ENCODE data around the gene PSORS1C2. TPM values are rescaled to one million over a fixed set of nuclear protein-coding genes. Genes with fewer than 3 reads are reported as not detected.
"Not testable (repeated sequence)": the region's sequence is repeated elsewhere in the genome, so short reads cannot be mapped to it uniquely, and the experiment has no call there.

PSORS1C2 gene
- total RNA-seq, 1 donor from 2014 or later, result not detected

DNA sequence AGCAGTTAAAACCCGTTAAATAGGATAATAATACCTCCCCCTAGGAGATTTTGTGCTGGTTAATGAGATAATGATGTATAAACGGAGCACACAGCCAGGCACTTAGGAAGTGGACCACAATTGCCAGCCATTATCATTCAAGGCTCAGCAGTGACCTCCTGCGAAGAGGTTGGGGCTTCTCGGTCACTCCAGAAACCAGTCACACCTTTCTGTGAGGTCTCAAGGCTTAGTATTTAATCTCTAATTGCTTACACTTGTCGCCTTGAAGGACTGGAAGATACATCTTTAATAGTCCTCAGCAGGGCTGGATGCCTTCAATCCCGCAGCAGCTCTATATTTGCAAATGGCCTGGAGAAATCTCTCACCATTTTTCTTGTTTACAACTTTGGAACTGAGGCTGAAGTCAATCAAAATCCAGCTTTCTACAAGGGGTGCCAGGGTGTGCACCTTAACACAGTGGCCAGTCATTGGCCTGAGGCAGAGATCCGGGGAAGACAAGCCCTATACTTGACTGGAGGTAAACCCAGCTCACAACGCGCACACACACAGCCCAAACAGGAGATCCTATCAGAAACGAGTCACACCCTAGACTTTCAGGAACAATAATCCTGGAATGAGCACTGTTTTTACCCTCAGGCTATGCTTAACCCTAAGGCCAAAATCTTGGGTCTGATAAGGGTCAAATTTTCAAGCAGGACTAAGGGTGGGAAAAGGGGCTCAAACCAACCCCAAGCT is 30.4 kb upstream of the PSORS1C2 start:
- H3K27me3 ChIP-seq (ENCODE audit: low read depth), result no peaks in the 10 kb centered on the region
- intact Hi-C loops (cut with micrococcal nuclease), result no loop called here

GRCh38 chr6:31168606-31169005 is 29.7 kb upstream of the PSORS1C2 start:
- no peaks in the 10 kb centered on the region for H3K36me3 ChIP-seq
- H3K4me1 ChIP-seq, result peaks cover 12% of the 10 kb centered on the region
- H3K27me3 ChIP-seq (ENCODE audit: low read depth), result no peaks in the 10 kb centered on the region
- no peak overlapping the region for H3K4me3 ChIP-seq
- no peak for DNase-seq
- no peak overlapping the region for H3K27ac ChIP-seq (replicated peaks)
- TF ChIP-seq, protein P1, sequence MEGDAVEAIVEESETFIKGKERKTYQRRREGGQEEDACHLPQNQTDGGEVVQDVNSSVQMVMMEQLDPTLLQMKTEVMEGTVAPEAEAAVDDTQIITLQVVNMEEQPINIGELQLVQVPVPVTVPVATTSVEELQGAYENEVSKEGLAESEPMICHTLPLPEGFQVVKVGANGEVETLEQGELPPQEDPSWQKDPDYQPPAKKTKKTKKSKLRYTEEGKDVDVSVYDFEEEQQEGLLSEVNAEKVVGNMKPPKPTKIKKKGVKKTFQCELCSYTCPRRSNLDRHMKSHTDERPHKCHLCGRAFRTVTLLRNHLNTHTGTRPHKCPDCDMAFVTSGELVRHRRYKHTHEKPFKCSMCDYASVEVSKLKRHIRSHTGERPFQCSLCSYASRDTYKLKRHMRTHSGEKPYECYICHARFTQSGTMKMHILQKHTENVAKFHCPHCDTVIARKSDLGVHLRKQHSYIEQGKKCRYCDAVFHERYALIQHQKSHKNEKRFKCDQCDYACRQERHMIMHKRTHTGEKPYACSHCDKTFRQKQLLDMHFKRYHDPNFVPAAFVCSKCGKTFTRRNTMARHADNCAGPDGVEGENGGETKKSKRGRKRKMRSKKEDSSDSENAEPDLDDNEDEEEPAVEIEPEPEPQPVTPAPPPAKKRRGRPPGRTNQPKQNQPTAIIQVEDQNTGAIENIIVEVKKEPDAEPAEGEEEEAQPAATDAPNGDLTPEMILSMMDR (IDR thresholded peaks at IDR 0.05; ENCODE audit: borderline replicate concordance), result no peak
- intact Hi-C loops (cut with micrococcal nuclease), result no loop called here
- H3K9me3 ChIP-seq (replicated peaks), result no peaks in the 10 kb centered on the region

More for the DNA sequence above, 30.4 kb upstream of the PSORS1C2 start:
- H3K9me3 ChIP-seq (replicated peaks), result no peaks in the 10 kb centered on the region
- H3K27ac ChIP-seq (replicated peaks), result no peak overlapping the region
- H3K4me1 ChIP-seq, result peaks cover 8% of the 10 kb centered on the region
- H3K4me3 ChIP-seq, result no peak overlapping the region
- TF ChIP-seq, protein P1 (IDR thresholded peaks at IDR 0.05; ENCODE audit: borderline replicate concordance), result no peak
- DNase-seq, result no peak
- H3K36me3 ChIP-seq, result no peaks in the 10 kb centered on the region

DNA sequence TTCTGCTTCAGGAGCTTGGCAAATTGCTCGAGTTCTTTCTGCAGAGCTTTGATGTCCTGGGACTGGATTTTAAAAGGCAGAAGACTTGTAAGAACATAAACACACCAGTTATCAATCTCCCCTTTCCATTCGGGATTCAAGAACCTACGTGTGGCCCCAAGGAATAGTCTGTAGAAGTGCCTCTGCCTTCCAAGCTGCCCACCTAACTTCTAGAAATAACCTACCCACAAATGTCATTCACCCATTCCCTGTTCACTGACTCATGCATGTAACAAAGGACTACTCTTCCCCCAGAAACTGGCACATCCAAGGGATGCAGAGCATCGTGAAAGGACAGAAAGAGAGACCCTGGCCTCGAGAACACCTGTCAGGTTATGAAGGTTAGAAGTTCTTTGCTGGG is 27.1 kb upstream of the PSORS1C2 start:
- no peak overlapping the region for H3K4me3 ChIP-seq
- no peaks in the 10 kb centered on the region for H3K36me3 ChIP-seq
- H3K4me1 ChIP-seq, result peaks cover 4% of the 10 kb centered on the region
- H3K27me3 ChIP-seq (ENCODE audit: low read depth), result no peaks in the 10 kb centered on the region
- no peak overlapping the region for H3K27ac ChIP-seq (replicated peaks)
- intact Hi-C loops (cut with micrococcal nuclease), result no loop called here
- no peak for DNase-seq
- TF ChIP-seq, protein P1 (IDR thresholded peaks at IDR 0.05; ENCODE audit: borderline replicate concordance), result no peak
- H3K9me3 ChIP-seq (replicated peaks), result no peaks in the 10 kb centered on the region

- intact Hi-C loops (cut with micrococcal nuclease); H3K27me3 ChIP-seq (ENCODE audit: low read depth): not testable (repeated sequence)
Measured at GRCh38 chr6:31165064-31165832, 26.4 kb upstream of the PSORS1C2 start.

DNA sequence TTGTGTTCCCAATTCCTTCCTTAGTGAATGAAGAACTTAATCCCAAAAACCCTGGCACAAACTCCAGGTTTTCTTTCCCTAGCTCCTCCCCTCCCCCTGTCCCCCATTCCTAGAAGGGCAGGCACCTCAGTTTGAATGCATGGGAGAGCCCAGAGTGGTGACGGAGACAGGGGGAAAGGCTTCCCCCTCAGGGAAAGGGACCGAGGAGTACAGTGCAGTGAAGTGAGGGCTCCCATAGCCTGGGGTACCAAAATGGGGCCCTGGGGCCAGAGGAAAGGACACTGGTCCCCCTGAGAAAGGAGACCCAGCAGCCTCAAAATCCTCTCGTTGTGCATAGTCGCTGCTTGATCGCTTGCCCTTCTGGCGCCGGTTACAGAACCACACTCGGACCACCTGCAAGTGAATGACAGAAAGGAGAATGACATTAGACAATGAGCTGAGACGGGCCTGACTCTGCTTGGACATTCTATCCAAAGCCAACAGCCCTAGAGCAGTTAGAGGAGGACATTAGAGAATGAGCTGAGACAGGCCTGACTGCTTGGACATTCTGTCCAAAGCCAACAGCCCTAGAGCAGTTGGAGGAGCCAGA is 25.7 kb upstream of the PSORS1C2 start:
- intact Hi-C loops (cut with micrococcal nuclease); H3K9me3 ChIP-seq (replicated peaks); H3K27me3 ChIP-seq (ENCODE audit: low read depth); H3K4me3 ChIP-seq; H3K36me3 ChIP-seq; H3K27ac ChIP-seq (replicated peaks); DNase-seq; H3K4me1 ChIP-seq: not testable (repeated sequence)

More at GRCh38 chr6:31165064-31165832, 26.4 kb upstream of the PSORS1C2 start:
- H3K27ac ChIP-seq (replicated peaks); DNase-seq; H3K36me3 ChIP-seq; H3K4me3 ChIP-seq; H3K4me1 ChIP-seq; H3K9me3 ChIP-seq (replicated peaks): not testable (repeated sequence)

DNA sequence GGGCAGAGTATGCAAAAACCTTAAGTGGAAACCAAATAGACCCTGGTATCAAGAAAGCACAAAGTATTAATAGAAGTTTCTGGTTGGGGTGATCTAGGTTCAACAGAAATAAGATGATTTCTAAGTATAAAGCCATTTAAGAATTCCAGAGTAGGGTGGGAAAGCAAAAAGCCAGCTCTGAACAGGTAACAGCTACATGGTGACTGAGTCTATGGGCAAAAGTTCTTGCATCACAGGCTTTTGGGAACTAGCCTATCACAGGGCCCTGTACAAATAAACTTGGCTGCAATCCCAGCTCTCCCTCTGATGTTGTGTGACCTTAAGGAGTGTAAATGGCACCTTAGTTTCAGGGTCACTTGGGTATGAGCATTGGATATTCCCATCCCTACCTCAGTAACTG is 25.1 kb upstream of the PSORS1C2 start:
- H3K4me1 ChIP-seq, result peaks cover 15% of the 10 kb centered on the region
- no peak overlapping the region for H3K4me3 ChIP-seq
- H3K27me3 ChIP-seq (ENCODE audit: low read depth), result no peaks in the 10 kb centered on the region
- no peaks in the 10 kb centered on the region for H3K9me3 ChIP-seq (replicated peaks)
- H3K27ac ChIP-seq (replicated peaks), result no peak overlapping the region
- TF ChIP-seq, protein P1 (IDR thresholded peaks at IDR 0.05; ENCODE audit: borderline replicate concordance), result no peak
- intact Hi-C loops (cut with micrococcal nuclease), result no loop called here
- no peaks in the 10 kb centered on the region for H3K36me3 ChIP-seq
- DNase-seq, result no peak
